ENCODE data around the gene NPC1. TPM values are rescaled to one million over a fixed set of nuclear protein-coding genes. Genes with fewer than 3 reads are reported as not detected.

The NPC1 gene
- total and polyA plus RNA-seq, 2 of the 8 experiments (the other 6 are each of a cell fraction or from before 2014, with no cell fraction given) = 34.1 to 39.5 TPM

DNA sequence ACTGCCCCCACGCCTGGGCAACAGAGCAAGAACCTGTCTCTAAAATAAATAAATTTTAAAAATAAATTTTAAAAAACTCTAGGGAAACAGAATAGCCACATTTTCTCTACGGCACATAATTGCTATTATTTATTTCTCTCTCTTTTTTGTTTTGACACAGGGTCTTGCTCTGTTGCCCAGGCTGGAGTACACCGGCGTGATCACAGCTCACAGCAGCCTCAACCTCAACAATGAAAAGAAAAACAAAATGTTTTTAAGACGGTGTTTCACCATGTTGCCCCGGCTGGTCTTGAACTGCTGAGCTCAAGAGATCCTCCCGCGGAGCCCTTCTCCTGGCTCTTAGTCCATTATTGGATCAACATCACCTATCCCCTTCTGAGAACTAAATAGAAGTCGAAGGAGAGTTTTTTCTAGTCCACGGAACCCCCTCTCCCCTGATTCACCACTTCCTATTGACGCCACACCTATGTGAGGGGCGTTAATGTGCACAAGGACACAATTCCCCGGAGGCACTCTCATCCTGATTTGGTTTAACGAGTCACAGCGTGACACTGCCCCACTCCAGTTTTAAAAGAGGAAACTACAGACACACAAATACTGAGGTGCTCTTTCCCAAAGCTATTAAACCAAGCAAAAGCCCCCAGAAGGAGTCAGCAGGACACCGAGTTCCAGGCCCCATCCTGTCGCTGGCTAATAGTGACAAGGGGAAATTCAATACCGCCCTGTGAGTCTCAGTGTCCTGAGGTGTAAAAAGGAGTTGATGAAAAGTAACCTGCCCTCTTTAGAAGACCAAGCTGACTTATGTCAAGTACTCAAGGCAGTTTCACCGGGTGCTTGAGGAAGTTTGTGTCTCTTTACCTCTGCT, 1.1 kb downstream of the NPC1 start (continued):
- TF ChIP-seq TCF12 (IDR thresholded peaks at IDR 0.05; ENCODE audit: low read depth, low read length) = no peak
- TF ChIP-seq RNF2 (IDR thresholded peaks at IDR 0.05; ENCODE audit: borderline replicate concordance, low read depth, low read length, missing control alignments, poor library complexity, severe bottlenecking) = no peak
- no peak for TF ChIP-seq SP4 (IDR thresholded peaks at IDR 0.05; ENCODE audit: low read length)
- TF ChIP-seq, protein P1, sequence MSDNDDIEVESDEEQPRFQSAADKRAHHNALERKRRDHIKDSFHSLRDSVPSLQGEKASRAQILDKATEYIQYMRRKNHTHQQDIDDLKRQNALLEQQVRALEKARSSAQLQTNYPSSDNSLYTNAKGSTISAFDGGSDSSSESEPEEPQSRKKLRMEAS (IDR thresholded peaks at IDR 0.05) = no peak
- no peak for TF ChIP-seq TBP (IDR thresholded peaks at IDR 0.05; ENCODE audit: low read depth, low read length)
- TF ChIP-seq KDM4A (IDR thresholded peaks at IDR 0.05; ENCODE audit: low read depth, low read length, severe bottlenecking) = no peak

Data from H1 (cell line).